HG03439 (cell line): ENCODE data around the gene POLR1G.
"Not testable (repeated sequence)": the region's sequence is repeated elsewhere in the genome, so short reads cannot be mapped to it uniquely, and the experiment has no call there.

Experiments used
- ATAC-seq: cut with Tn5 transposase; IDR thresholded peaks from one replicate; pipeline ENCODE4 v1.9.1; 2021; ENCODE audit warnings: mild to moderate bottlenecking, moderate library complexity; ENCODE audit not compliant: unreplicated experiment

POLR1G gene

GRCh38 chr19:45419895-45420294, 13.5 kb downstream of the POLR1G start:
- no peak for ATAC-seq

- no peak for ATAC-seq
Observed at GRCh38 chr19:45420356-45420755, 13.9 kb downstream of the POLR1G start.

GRCh38 chr19:45420871-45421270, 14.4 kb downstream of the POLR1G start:
- no peak for ATAC-seq

GRCh38 chr19:45421947-45422498, 15.6 kb downstream of the POLR1G start:
- ATAC-seq, result no peak

- ATAC-seq, result no peak
Observed at GRCh38 chr19:45423033-45423588, 16.7 kb downstream of the POLR1G start.

- peak; percentile 62 for ATAC-seq
Observed at GRCh38 chr19:45423589-45424190, 17.2 kb downstream of the POLR1G start, which contains the start of gene ERCC1. Gene ERCC1, minus strand, starts transcription at chr19:45423917. Its CDS starts 543 bp downstream, at chr19:45423374.

GRCh38 chr19:45424191-45425058, 18.0 kb downstream of the POLR1G start:
- ATAC-seq, result peak; percentile 25

- no peak for ATAC-seq
Observed at GRCh38 chr19:45428384-45429231, 22.2 kb downstream of the POLR1G start.

- ATAC-seq, result not testable (repeated sequence)
Observed at GRCh38 chr19:45429896-45430295, 23.5 kb downstream of the POLR1G start.

GRCh38 chr19:45431008-45431407, 24.6 kb downstream of the POLR1G start:
- not testable (repeated sequence) for ATAC-seq

GRCh38 chr19:45432543-45432942, 26.1 kb downstream of the POLR1G start:
- not testable (repeated sequence) for ATAC-seq

- ATAC-seq, result no peak
Observed at GRCh38 chr19:45437328-45437727, 30.9 kb downstream of the POLR1G start.

- peak; percentile 2 for ATAC-seq
Observed at GRCh38 chr19:45439190-45439568, 32.7 kb downstream of the POLR1G start.

GRCh38 chr19:45439569-45440258, 33.3 kb downstream of the POLR1G start:
- peak; percentile 59 for ATAC-seq

- ATAC-seq, result no peak
Observed at GRCh38 chr19:45440259-45440638, 33.8 kb downstream of the POLR1G start.

- ATAC-seq, result no peak
Observed at GRCh38 chr19:45440873-45441654, 34.6 kb downstream of the POLR1G start.

- ATAC-seq, result no peak
Observed at GRCh38 chr19:45442408-45442777, 35.9 kb downstream of the POLR1G start.

GRCh38 chr19:45442778-45443461, 36.5 kb downstream of the POLR1G start:
- ATAC-seq, result no peak
